DOHH2 (cell line): Measurements from ENCODE around the gene MAL.

ENCODE experiments used
- H3F3A ChIP-seq: fragments of 200-600 bp; sonication (generic), shearing (Covaris generic); 2 replicates; pipeline ENCODE4 v1.6.0; 2016; ENCODE audit warnings: antibody characterized with exemption, mild to moderate bottlenecking; ENCODE audit not compliant: control insufficient read depth, insufficient read depth
- H3K27ac ChIP-seq: fragments of 200-600 bp; sonication (generic); 2 replicates; pipeline ENCODE4 v1.5.1; 2014; ENCODE audit warnings: low read depth, mild to moderate bottlenecking, low read length, moderate library complexity
- H3K27me3 ChIP-seq: fragments of 200-600 bp; sonication (generic); 2 replicates; pipeline ENCODE4 v1.6.1; 2014; ENCODE audit warnings: mild to moderate bottlenecking, low read length, mixed read lengths; ENCODE audit not compliant: control insufficient read depth
- H3K36me3 ChIP-seq: fragments of 200-600 bp; sonication (generic); 2 replicates; pipeline ENCODE4 v1.6.1; 2014; ENCODE audit warnings: mild to moderate bottlenecking, low read length, moderate library complexity, mixed read lengths; ENCODE audit not compliant: control insufficient read depth
- H3K4me1 ChIP-seq: fragments of 200-600 bp; sonication (generic); 2 replicates; pipeline ENCODE4 v1.6.1; 2014; ENCODE audit warnings: mild to moderate bottlenecking, low read length, mixed read lengths; ENCODE audit not compliant: control insufficient read depth
- H3K4me2 ChIP-seq: fragments of 200-600 bp; sonication (generic); 2 replicates; pipeline ENCODE4 v1.6.0; 2014; ENCODE audit warnings: mild to moderate bottlenecking, low read length, moderate library complexity
- H3K4me3 ChIP-seq: fragments of 200-600 bp; sonication (generic); 2 replicates; pipeline ENCODE4 v1.5.1; 2014; ENCODE audit warnings: mild to moderate bottlenecking, low read length, mixed read lengths
- H3K79me2 ChIP-seq: fragments of 200-600 bp; sonication (generic); 2 replicates; pipeline ENCODE4 v1.6.1; 2014; ENCODE audit warnings: mild to moderate bottlenecking, low read length, mixed read lengths; ENCODE audit not compliant: control insufficient read depth
- H3K9me2 ChIP-seq: fragments of 200-600 bp; sonication (generic); replicated peaks from 2 replicates; pipeline ENCODE4 v1.6.1; 2014; ENCODE audit warnings: mild to moderate bottlenecking, low read length, mixed read lengths; ENCODE audit not compliant: control insufficient read depth
- H3K9me3 ChIP-seq: fragments of 200-600 bp; sonication (generic); 2 replicates; pipeline ENCODE4 v1.6.1; 2014; ENCODE audit warnings: antibody characterized with exemption, low read length, mixed read lengths; ENCODE audit not compliant: control insufficient read depth, insufficient read depth
- H4K20me1 ChIP-seq: fragments of 200-600 bp; sonication (generic); 2 replicates; pipeline ENCODE4 v1.6.0; 2014; ENCODE audit warnings: low read depth, mild to moderate bottlenecking, antibody characterized with exemption, low read length, moderate library complexity; ENCODE audit not compliant: control insufficient read depth, insufficient read depth
- CTCF ChIP-seq: fragments of 200-600 bp; sonication (generic); IDR thresholded peaks from one replicate; pipeline ENCODE4 v1.5.1; 2014; ENCODE audit warnings: antibody characterized with exemption, mild to moderate bottlenecking, low read depth, low read length; ENCODE audit not compliant: poor library complexity, severe bottlenecking
- EZH2phosphoT487 ChIP-seq: fragments of 200-600 bp; sonication (generic); IDR thresholded peaks from 2 replicates; pipeline ENCODE4 v1.6.1; 2017; ENCODE audit warnings: borderline replicate concordance, mild to moderate bottlenecking, antibody characterized with exemption, low read length, moderate library complexity, mixed read lengths

MAL gene

GRCh38 chr2:94994914-94995552, 30.5 kb upstream of the MAL start:
- no peaks in the 10 kb centered on the region for H3K4me1 ChIP-seq
- TF ChIP-seq CTCF = no peak
- TF ChIP-seq EZH2phosphoT487 = no peak
- H3K36me3 ChIP-seq = no peaks in the 10 kb centered on the region
- H3K27ac ChIP-seq = no peak overlapping the region
- H4K20me1 ChIP-seq = no peaks in the 10 kb centered on the region
- H3K9me2 ChIP-seq = no peaks in the 10 kb centered on the region
- no peaks in the 10 kb centered on the region for H3K9me3 ChIP-seq
- H3K79me2 ChIP-seq = no peaks in the 10 kb centered on the region
- H3K4me2 ChIP-seq = no peak overlapping the region
- H3K27me3 ChIP-seq = no peaks in the 10 kb centered on the region
- no peak overlapping the region for H3K4me3 ChIP-seq
- H3F3A ChIP-seq = no peaks in the 10 kb centered on the region

- H3K4me3 ChIP-seq = no peak overlapping the region
- TF ChIP-seq CTCF = no peak
- no peak for TF ChIP-seq EZH2phosphoT487
Observed at GRCh38 chr2:94995553-94996304, 29.8 kb upstream of the MAL start.

DNA sequence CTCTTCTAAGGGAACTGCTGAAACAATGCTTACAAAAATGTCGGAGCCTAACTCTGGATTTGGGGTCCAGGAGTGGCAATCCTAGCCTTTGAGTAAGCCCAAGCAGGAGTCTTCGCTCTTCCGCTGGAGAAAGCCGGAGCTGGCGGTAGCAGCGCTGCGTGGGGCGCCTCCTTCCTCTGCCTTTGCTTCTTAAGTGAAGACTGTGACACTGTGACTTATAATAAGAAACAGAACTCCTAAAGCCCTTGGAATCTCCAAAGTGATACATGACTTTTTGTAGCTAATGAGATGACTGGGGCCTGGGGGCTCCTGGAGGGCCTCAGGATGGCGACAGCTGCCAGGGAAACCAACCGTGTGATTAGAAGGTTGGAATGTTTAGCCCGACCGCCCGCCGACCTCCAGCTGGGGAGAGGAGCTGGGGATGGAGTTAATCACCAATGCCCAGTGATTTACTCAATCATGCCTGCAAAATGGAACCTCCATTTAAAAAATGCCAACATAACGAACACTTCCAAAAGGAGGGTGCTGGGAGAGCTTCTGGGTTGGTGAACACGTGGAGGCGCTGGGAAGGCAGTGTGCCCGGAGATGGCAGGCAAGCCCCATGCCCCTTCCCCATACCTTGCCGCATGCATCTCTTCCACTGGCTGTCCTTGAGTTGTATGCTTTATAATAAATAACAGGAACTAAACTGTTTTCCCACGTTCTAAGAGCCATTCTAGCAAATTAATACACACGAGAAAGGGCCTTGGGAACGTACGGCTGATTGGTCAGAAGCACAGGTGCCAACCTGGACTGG, 29.0 kb upstream of the MAL start:
- no peaks in the 10 kb centered on the region for H3K79me2 ChIP-seq

More at GRCh38 chr2:94995553-94996304, 29.8 kb upstream of the MAL start:
- Histone ChIP-seq H3K4me2 (no peak overlapping the region), H3K9me2 (no peaks in the 10 kb centered on the region), H4K20me1 (no peaks in the 10 kb centered on the region), H3K27ac (no peak overlapping the region), H3K27me3 (no peaks in the 10 kb centered on the region), H3K79me2 (no peaks in the 10 kb centered on the region), H3F3A (no peaks in the 10 kb centered on the region), H3K9me3 (no peaks in the 10 kb centered on the region), H3K4me1 (no peaks in the 10 kb centered on the region), H3K36me3 (no peaks in the 10 kb centered on the region)

More for the DNA sequence above, 29.0 kb upstream of the MAL start:
- no peaks in the 10 kb centered on the region for H3K27me3 ChIP-seq
- no peaks in the 10 kb centered on the region for H3F3A ChIP-seq
- no peaks in the 10 kb centered on the region for H3K9me3 ChIP-seq
- H4K20me1 ChIP-seq = no peaks in the 10 kb centered on the region
- no peaks in the 10 kb centered on the region for H3K4me1 ChIP-seq
- no peaks in the 10 kb centered on the region for H3K36me3 ChIP-seq
- H3K4me2 ChIP-seq = no peak overlapping the region
- H3K4me3 ChIP-seq = no peak overlapping the region
- H3K9me2 ChIP-seq = no peaks in the 10 kb centered on the region
- H3K27ac ChIP-seq = no peak overlapping the region
- TF ChIP-seq CTCF = no peak
- no peak for TF ChIP-seq EZH2phosphoT487
